ENCODE measurements around the gene HSPA1A. TPM values are rescaled to one million over a fixed set of nuclear protein-coding genes. Genes with fewer than 3 reads are reported as not detected.
A peak's percentile ranks its signal among the peaks of the same experiment; 100 is the strongest.

Gene HSPA1A
- polyA plus RNA-seq (2011; rRNA removed), result 57.7 and 98.6 TPM in 2 replicates
- polyA minus RNA-seq (2011; rRNA and poly(A)+ RNA removed), result 44.0 and 48.6 TPM in 2 replicates

DNA sequence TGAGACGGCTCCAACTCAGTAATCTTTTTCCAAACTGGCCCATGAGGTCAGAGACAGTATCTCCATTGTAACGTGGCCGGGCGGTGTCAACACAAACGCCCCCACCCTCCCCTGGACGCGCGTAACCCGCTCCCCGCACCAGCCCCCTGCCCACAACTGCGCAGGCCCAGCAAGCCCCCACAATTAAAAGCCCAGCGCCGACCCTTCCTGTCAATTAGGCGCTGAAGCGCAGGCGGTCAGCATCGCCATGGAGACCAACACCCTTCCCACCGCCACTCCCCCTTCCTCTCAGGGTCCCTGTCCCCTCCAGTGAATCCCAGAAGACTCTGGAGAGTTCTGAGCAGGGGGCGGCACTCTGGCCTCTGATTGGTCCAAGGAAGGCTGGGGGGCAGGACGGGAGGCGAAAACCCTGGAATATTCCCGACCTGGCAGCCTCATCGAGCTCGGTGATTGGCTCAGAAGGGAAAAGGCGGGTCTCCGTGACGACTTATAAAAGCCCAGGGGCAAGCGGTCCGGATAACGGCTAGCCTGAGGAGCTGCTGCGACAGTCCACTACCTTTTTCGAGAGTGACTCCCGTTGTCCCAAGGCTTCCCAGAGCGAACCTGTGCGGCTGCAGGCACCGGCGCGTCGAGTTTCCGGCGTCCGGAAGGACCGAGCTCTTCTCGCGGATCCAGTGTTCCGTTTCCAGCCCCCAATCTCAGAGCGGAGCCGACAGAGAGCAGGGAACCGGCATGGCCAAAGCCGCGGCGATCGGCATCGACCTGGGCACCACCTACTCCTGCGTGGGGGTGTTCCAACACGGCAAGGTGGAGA is at the start of gene HSPA1A, which contains the start of gene HSPA1L:
Gene HSPA1A, plus strand, starts transcription at position 519 of the 814 bp plus-strand sequence. Its CDS starts 214 bp downstream, at position 733.
Gene HSPA1L, minus strand, starts transcription at position 259 of the 814 bp plus-strand sequence. CDS start 3,311 bp downstream, outside the sequence.
- POLR2A ChIA-PET, result interaction anchor here (0.6 to 1.8 kb wide), 4 partner anchors 9 to 81 kb away, joined by 5 to 9 read pairs (median 8); partner anchors contain the start of genes HSPA1B and LSM2
- TF ChIP-seq, protein P1, sequence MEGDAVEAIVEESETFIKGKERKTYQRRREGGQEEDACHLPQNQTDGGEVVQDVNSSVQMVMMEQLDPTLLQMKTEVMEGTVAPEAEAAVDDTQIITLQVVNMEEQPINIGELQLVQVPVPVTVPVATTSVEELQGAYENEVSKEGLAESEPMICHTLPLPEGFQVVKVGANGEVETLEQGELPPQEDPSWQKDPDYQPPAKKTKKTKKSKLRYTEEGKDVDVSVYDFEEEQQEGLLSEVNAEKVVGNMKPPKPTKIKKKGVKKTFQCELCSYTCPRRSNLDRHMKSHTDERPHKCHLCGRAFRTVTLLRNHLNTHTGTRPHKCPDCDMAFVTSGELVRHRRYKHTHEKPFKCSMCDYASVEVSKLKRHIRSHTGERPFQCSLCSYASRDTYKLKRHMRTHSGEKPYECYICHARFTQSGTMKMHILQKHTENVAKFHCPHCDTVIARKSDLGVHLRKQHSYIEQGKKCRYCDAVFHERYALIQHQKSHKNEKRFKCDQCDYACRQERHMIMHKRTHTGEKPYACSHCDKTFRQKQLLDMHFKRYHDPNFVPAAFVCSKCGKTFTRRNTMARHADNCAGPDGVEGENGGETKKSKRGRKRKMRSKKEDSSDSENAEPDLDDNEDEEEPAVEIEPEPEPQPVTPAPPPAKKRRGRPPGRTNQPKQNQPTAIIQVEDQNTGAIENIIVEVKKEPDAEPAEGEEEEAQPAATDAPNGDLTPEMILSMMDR (IDR thresholded peaks at IDR 0.05; ENCODE audit: insufficient read depth, low read depth, low read length), result no peak

GRCh38 chr6:31765559-31765909 is 49.8 kb upstream of the HSPA1A start:
- Histone ChIP-seq H3K4me3 (ENCODE audit: low read depth, low read length) (no peak overlapping the region), H3K36me3 (ENCODE audit: control insufficient read depth, insufficient read depth, low read length) (no peaks in the 10 kb centered on the region), H3K27me3 (ENCODE audit: control insufficient read depth, insufficient read depth, low read length) (no peaks in the 10 kb centered on the region)
- ChIA-PET POLR2A (no interaction called here), CTCF (interaction anchor here (1.0 to 1.6 kb wide), 4 partner anchors 18 to 65 kb away, joined by 3 to 4 read pairs (median 4); partner anchors contain the start of gene CLIC1)
- no peak for DNase-seq (ENCODE audit: low read depth)
- TF ChIP-seq, protein P1 (IDR thresholded peaks at IDR 0.05; ENCODE audit: insufficient read depth, low read depth, low read length), result no peak

More for the DNA sequence above, at the start of gene HSPA1A, which contains the start of gene HSPA1L:
- Histone ChIP-seq H3K4me3 (ENCODE audit: low read depth, low read length) (peak within 1 kb of the TSS; percentile 60), H3K36me3 (ENCODE audit: control insufficient read depth, insufficient read depth, low read length) (no peaks in the 10 kb centered on the region), H3K27me3 (ENCODE audit: control insufficient read depth, insufficient read depth, low read length) (no peaks in the 10 kb centered on the region)
- DNase-seq (ENCODE audit: low read depth), result peak; percentile 72
- CTCF ChIA-PET, result interaction anchor here (0.9 to 1.8 kb wide), 4 partner anchors 12 to 45 kb away, joined by 4 to 8 read pairs (median 4); partner anchors contain the start of genes HSPA1B and VARS1

- DNase-seq (ENCODE audit: low read depth), result no peak
- TF ChIP-seq, protein P1 (IDR thresholded peaks at IDR 0.05; ENCODE audit: insufficient read depth, low read depth, low read length), result 0 out of 2 replicates have a peak, but pooled peaks have one; percentile 5
Measured at GRCh38 chr6:31765910-31766794, 49.2 kb upstream of the HSPA1A start.

DNA sequence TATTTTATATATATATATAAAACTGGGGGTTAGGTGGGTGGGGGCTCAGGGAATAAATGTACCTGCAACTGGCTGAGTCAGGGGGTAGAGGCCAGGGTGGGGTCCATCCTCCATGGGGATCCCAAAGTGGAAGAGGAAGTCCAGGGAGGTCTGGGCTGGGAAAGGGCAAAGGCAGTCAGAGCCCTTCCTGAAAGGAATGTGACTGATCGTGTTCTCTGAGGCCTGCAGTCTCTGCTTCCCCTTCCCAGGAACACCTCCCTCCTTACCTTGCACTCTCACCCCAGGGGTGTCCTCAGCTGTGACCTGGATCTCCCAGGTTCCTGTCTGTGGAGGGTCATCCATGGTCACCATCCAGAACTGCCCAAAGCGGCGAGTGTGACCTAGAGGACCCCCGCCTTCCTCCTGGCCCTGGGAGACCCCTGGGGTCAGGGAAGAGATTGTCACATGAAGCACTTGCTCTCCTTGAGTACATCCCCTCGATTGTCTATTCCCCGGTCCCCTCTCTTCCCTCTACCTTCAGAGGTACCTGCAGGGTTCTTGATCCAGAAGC is 48.2 kb upstream of the HSPA1A start:
- ChIA-PET CTCF (no interaction called here), POLR2A (no interaction called here)
- DNase-seq (ENCODE audit: low read depth), result no peak
- no peaks in the 10 kb centered on the region for H3K36me3 ChIP-seq (ENCODE audit: control insufficient read depth, insufficient read depth, low read length)
- H3K4me3 ChIP-seq (ENCODE audit: low read depth, low read length), result no peak overlapping the region
- no peaks in the 10 kb centered on the region for H3K27me3 ChIP-seq (ENCODE audit: control insufficient read depth, insufficient read depth, low read length)
- TF ChIP-seq, protein P1 (IDR thresholded peaks at IDR 0.05; ENCODE audit: insufficient read depth, low read depth, low read length), result no peak

More at GRCh38 chr6:31765910-31766794, 49.2 kb upstream of the HSPA1A start:
- Histone ChIP-seq H3K36me3 (ENCODE audit: control insufficient read depth, insufficient read depth, low read length) (no peaks in the 10 kb centered on the region), H3K27me3 (ENCODE audit: control insufficient read depth, insufficient read depth, low read length) (no peaks in the 10 kb centered on the region), H3K4me3 (ENCODE audit: low read depth, low read length) (peak overlapping the region; percentile 30)
- ChIA-PET CTCF (interaction anchor here (1.0 to 1.6 kb wide), 5 partner anchors 19 to 85 kb away, joined by 3 to 4 read pairs (median 4); partner anchors contain the start of genes CLIC1 and LY6G5C), POLR2A (no interaction called here)
